ENCODE data around the gene PHF2.

DNA sequence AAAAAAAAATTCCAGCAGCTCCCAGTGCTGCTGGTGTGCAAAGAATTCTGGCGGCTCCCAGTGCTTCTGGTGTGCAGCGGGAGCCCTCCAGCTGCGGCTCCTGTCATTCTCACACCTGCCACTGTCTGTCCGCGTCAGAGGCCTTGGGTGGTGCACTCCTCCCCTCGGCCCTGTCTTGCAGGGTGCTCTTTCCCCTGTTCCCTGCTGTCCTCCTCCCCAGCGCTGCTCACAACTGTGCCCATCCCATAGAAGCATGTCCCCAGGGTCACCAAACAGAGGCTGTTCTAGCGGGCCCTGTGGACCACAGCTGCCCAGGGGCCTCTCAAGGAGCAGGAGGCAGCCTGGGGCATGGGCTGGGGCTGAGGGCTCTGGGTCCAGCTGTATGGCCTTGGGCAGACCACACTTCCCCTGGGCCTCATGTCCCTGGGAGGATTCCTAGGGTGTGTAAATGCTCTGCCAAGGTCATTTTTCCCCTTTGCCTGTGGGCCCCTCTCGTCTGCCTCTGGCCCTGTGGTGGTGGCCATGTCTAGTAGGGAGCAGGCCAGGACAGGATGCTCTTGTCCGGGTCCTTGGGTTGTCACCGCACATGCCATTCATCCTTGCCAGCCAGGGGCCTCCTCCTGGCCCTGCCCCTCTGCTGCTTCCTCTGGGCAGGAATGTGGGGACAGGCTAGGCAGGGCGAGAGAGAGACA lies 68.2 kb downstream of the PHF2 start:
- TF ChIP-seq POLR2A (IDR thresholded peaks at IDR 0.05; ENCODE audit: low read length) (no peak), GATA1 (IDR thresholded peaks at IDR 0.05; ENCODE audit: low read depth, low read length) (no peak)
